ENCODE results near the gene GNL1.

DNA sequence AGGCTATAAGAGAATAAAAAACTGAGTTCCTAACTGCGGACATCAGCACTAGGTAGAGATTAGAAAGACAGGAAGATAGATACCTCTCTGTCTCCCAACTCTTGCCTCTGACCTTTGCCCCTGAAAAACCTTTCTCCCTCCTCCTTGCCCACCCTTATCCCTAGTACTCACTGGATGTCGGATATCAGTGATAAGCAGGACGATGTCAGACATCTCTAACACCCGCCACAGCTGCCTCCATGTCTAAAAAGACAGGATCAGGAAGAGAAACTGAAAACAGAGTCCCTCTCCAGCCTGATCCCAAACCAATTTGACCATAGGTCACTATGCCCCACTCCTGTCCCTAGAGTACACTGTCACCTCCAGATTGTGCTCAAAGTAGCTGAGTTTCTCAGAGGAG lies 1.9 kb downstream of the GNL1 start:
- TF ChIP-seq, protein P1, sequence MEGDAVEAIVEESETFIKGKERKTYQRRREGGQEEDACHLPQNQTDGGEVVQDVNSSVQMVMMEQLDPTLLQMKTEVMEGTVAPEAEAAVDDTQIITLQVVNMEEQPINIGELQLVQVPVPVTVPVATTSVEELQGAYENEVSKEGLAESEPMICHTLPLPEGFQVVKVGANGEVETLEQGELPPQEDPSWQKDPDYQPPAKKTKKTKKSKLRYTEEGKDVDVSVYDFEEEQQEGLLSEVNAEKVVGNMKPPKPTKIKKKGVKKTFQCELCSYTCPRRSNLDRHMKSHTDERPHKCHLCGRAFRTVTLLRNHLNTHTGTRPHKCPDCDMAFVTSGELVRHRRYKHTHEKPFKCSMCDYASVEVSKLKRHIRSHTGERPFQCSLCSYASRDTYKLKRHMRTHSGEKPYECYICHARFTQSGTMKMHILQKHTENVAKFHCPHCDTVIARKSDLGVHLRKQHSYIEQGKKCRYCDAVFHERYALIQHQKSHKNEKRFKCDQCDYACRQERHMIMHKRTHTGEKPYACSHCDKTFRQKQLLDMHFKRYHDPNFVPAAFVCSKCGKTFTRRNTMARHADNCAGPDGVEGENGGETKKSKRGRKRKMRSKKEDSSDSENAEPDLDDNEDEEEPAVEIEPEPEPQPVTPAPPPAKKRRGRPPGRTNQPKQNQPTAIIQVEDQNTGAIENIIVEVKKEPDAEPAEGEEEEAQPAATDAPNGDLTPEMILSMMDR (IDR thresholded peaks at IDR 0.05) = no peak
- TF ChIP-seq POLR2A (IDR thresholded peaks at IDR 0.05) = no peak

All from uterus (tissue), 2 donors.